Measurements from ENCODE around the gene GSS.
A peak's percentile ranks its signal among the peaks of the same experiment; 100 is the strongest.

The GSS gene

DNA sequence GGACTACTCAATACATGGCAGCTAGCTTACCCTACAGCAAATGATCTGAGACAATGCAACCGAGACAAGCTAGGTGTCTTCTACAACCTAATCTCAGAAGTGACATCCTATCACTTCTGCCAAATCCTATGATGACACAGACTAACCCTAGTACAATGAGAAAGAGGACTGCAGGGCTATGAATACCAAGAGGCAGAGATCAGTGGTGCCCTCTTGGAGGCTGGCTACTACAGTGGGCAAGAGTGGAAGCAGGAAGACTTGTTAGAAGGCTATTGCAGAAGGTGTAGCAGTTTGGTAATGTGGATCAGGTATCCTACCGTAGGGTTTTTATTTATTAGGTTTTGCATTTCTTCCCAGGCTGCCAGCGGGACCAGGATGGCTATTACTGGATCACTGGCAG is 30.3 kb downstream of the GSS start:
- ChIA-PET CTCF (interaction anchor here (0.6 to 0.7 kb wide), 2 partner anchors 63 to 830 kb away, joined by 3 to 5 read pairs; no protein-coding TSS in a partner anchor), POLR2A (ENCODE audit: low non-redundant PET) (no interaction called here)
- DNase-seq (ENCODE audit: low spot score): no peak
- TF ChIP-seq, protein P1, sequence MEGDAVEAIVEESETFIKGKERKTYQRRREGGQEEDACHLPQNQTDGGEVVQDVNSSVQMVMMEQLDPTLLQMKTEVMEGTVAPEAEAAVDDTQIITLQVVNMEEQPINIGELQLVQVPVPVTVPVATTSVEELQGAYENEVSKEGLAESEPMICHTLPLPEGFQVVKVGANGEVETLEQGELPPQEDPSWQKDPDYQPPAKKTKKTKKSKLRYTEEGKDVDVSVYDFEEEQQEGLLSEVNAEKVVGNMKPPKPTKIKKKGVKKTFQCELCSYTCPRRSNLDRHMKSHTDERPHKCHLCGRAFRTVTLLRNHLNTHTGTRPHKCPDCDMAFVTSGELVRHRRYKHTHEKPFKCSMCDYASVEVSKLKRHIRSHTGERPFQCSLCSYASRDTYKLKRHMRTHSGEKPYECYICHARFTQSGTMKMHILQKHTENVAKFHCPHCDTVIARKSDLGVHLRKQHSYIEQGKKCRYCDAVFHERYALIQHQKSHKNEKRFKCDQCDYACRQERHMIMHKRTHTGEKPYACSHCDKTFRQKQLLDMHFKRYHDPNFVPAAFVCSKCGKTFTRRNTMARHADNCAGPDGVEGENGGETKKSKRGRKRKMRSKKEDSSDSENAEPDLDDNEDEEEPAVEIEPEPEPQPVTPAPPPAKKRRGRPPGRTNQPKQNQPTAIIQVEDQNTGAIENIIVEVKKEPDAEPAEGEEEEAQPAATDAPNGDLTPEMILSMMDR (conservative IDR thresholded peaks at IDR 0.05; ENCODE audit: low read depth): no peak
- peak overlapping the region; percentile 29; the same call in 1 of the 2 replicates for H3K27ac ChIP-seq

- no peak for DNase-seq (ENCODE audit: low spot score)
- TF ChIP-seq, protein P1 (conservative IDR thresholded peaks at IDR 0.05; ENCODE audit: low read depth): no peak
- H3K27ac ChIP-seq: peak overlapping the region; percentile 48; the same call in 1 of the 2 replicates
- ChIA-PET CTCF (interaction anchor here (0.6 kb wide), 1 partner anchor 505 kb away, joined by 3 read pairs; no protein-coding TSS in a partner anchor), POLR2A (ENCODE audit: low non-redundant PET) (no interaction called here)
Observed at GRCh38 chr20:34923414-34923813, 32.2 kb downstream of the GSS start.

DNA sequence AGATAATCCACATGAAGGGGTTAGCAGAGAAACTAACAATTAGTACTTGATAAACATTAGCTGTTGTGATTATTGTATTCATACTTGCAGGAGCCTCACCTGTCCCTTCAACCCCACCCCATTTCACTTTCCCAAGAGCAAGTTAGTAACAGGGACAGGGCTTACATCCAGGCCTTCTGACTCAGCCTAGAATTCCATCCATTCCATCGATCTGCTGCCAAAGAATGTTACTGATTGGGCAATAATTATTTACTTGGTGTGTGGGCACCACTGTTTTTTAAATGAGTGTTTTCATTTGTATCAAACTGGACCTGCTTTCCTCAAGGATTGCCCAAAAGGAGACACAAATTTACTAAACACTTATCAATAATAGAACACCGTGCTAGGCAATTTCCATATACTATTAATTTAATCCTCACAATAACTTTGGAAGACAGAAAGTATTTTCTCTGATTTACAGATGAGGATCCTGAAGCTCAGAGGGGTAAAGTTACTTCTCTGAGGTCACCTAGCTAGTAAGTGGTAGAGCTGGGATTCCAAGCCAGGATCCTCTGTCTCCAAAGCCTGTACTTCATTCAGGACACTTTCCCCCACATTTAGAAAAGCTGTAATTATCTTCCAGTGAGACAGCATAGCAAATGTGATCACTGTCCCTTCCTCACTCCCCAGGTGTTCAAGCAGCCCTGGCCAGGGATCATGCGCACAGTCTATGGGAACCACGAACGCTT is 32.8 kb downstream of the GSS start:
- H3K27ac ChIP-seq: peak overlapping the region; percentile 75
- ChIA-PET POLR2A (ENCODE audit: low non-redundant PET) (no interaction called here), CTCF (interaction anchor here (0.6 to 0.7 kb wide), 2 partner anchors 30 to 407 kb away, joined by 3 read pairs; no protein-coding TSS in a partner anchor)
- DNase-seq (ENCODE audit: low spot score): peak; percentile 99
- TF ChIP-seq, protein P1 (conservative IDR thresholded peaks at IDR 0.05; ENCODE audit: low read depth): no peak

DNA sequence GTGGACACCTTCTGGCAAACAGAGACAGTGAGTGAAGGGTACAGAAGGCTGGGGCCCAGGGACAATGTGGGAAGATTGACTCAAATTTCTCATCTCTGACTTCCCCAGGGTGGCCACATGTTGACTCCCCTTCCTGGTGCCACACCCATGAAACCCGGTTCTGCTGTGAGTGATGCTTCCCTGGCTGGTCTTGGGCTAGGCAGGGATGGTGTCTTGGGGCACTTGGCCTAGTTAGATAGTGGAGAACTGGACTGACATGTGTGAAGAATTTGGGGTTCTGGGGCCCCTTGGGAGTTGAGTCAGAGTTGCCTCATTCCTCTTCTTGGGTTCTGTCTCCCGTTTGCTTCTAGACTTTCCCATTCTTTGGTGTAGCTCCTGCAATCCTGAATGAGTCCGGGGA is 34.2 kb downstream of the GSS start:
- TF ChIP-seq, protein P1 (conservative IDR thresholded peaks at IDR 0.05; ENCODE audit: low read depth): no peak
- POLR2A ChIA-PET (ENCODE audit: low non-redundant PET): no interaction called here
- DNase-seq (ENCODE audit: low spot score): no peak
- CTCF ChIA-PET: interaction anchor here (0.6 kb wide), 2 partner anchors 42 to 153 kb away, joined by 3 read pairs; no protein-coding TSS in a partner anchor
- peak overlapping the region; percentile 55 for H3K27ac ChIP-seq

DNA sequence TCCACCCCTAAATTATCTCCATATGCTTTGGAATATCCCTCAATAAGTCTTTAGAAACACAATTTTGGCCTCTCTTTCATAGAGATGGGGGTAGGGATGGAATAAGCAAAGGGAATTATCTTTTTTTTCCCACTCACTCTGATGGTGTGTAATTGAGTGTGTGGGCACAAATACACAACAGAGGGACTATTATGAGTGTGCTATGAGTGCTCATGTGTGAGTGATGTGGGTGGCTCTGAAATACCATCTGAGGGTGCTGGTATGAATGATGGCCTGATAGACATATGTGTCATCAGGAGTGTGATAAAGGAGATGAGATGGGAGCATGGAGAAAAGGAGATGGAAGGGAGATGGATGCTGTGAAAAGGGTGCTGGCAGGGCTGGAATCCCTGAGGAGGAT is 35.6 kb downstream of the GSS start:
- DNase-seq (ENCODE audit: low spot score): no peak
- CTCF ChIA-PET: no interaction called here
- no peak overlapping the region for H3K27ac ChIP-seq
- POLR2A ChIA-PET (ENCODE audit: low non-redundant PET): interaction anchor here (0.6 kb wide), 1 partner anchor 179 kb away, joined by 4 read pairs; no protein-coding TSS in a partner anchor
- TF ChIP-seq, protein P1 (conservative IDR thresholded peaks at IDR 0.05; ENCODE audit: low read depth): no peak

DNA sequence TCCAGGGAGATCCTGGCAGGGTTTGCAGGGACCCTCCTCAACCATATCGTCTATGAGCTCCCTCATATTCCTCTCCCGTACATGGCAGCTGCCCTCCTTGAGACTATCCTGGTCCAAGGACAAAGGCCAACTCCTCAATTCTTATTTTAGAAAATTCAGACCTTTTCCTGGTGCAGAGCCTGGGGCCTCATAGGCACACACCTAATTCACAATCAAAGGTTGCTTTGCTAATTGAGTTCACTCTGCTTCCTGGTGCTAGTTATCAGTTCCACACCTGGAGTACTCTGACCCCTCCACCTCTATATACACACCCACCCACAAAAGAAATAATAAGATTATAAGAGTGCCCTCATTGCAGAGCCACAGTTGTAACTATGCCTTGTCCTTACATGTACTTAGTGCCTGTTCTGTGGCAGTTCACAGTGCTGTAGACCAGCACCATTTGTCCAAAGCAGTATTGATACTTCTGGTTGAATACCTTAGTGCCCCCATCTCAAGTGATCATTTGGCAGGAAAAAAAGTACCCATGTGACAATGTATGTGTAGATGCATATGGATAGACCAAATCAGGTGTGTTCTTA is 38.7 kb downstream of the GSS start:
- DNase-seq (ENCODE audit: low spot score): no peak
- ChIA-PET POLR2A (ENCODE audit: low non-redundant PET) (no interaction called here), CTCF (no interaction called here)
- TF ChIP-seq, protein P1 (conservative IDR thresholded peaks at IDR 0.05; ENCODE audit: low read depth): no peak
- no peak overlapping the region for H3K27ac ChIP-seq
